Measurements from ENCODE around the gene BUD13. TPM values are rescaled to one million over a fixed set of nuclear protein-coding genes. Genes with fewer than 3 reads are reported as not detected.

The BUD13 gene
- total and polyA plus RNA-seq, 2 of the 13 experiments (the other 11 are each of a cell fraction or from before 2014, with no cell fraction given): 13.3 to 25.9 TPM

GRCh38 chr11:116792144-116792868 lies 19.5 kb upstream of the BUD13 start (continued):
- TF ChIP-seq PHF21A (CRISPR knock-in tag; IDR thresholded peaks at IDR 0.05) (peak; percentile 92), FIP1L1 (IDR thresholded peaks at IDR 0.05; ENCODE audit: borderline replicate concordance, insufficient read depth, low read depth, low read length) (no peak), ZBTB46 (CRISPR knock-in tag; IDR thresholded peaks at IDR 0.05; ENCODE audit: borderline replicate concordance) (no peak), ZNF672 (CRISPR knock-in tag; IDR thresholded peaks at IDR 0.05) (no peak), BHLHE40 (IDR thresholded peaks at IDR 0.05; ENCODE audit: low read length) (peak; percentile 31; the same call in 1 of the 2 replicates), SPEN (CRISPR knock-in tag; IDR thresholded peaks at IDR 0.05; ENCODE audit: low read depth) (peak; percentile 71), XRCC5 (optimal IDR thresholded peaks at IDR 0.05; ENCODE audit: low read length) (peak; percentile 65), GATA4 (IDR thresholded peaks at IDR 0.05; ENCODE audit: borderline replicate concordance, low read depth) (peak; percentile 53; the same call in 1 of the 2 replicates), MAZ (IDR thresholded peaks at IDR 0.05; ENCODE audit: borderline replicate concordance, low read depth, low read length) (no peak; the same call in 1 of the 2 replicates), MAZ (CRISPR knock-in tag; IDR thresholded peaks at IDR 0.05; ENCODE audit: low read depth) (peak; percentile 43), ELF1 (CRISPR knock-in tag; IDR thresholded peaks at IDR 0.05) (0 out of 2 replicates have a peak, but pooled peaks have one; percentile 6), ZNF597 (CRISPR knock-in tag; IDR thresholded peaks at IDR 0.05) (no peak), ZNF598 (CRISPR knock-in tag; IDR thresholded peaks at IDR 0.05; ENCODE audit: borderline replicate concordance) (peak; percentile 60; the same call in 1 of the 2 replicates), ARNT2 (CRISPR knock-in tag; IDR thresholded peaks at IDR 0.05; ENCODE audit: low read depth) (peak; percentile 17; the same call in 1 of the 2 replicates), NONO (IDR thresholded peaks at IDR 0.05) (no peak), NONO (CRISPR knock-in tag; conservative IDR thresholded peaks at IDR 0.05) (peak; percentile 95), NFIC (IDR thresholded peaks at IDR 0.05; ENCODE audit: low read length) (0 out of 2 replicates have a peak, but pooled peaks have one; percentile 67), ARID3A (IDR thresholded peaks at IDR 0.05; ENCODE audit: low read depth, low read length) (no peak), NR2F1 (CRISPR knock-in tag; IDR thresholded peaks at IDR 0.05) (peak; percentile 92 to 99), HOXA9 (CRISPR knock-in tag; IDR thresholded peaks at IDR 0.05; ENCODE audit: borderline replicate concordance) (no peak), FOXA1 (IDR thresholded peaks at IDR 0.05) (no peak), FOXA1 (CRISPR knock-in tag; IDR thresholded peaks at IDR 0.05) (peak; percentile 86)

Data from HepG2 (cell line).